ENCODE results near the gene AP1S3.

AP1S3 gene

GRCh38 chr2:223751012-223751411 is 86.4 kb downstream of the AP1S3 start:
- no peaks in the 10 kb centered on the region for H3K79me2 ChIP-seq (ENCODE audit: low read length)
- no peaks in the 10 kb centered on the region for H3K36me3 ChIP-seq (replicated peaks; ENCODE audit: insufficient read depth, low read length)
- H3K9me3 ChIP-seq (replicated peaks; ENCODE audit: insufficient read depth, low read length), result no peaks in the 10 kb centered on the region
- H4K20me1 ChIP-seq (ENCODE audit: insufficient read depth, low read length), result no peaks in the 10 kb centered on the region
- no peaks in the 10 kb centered on the region for H3K4me1 ChIP-seq (ENCODE audit: low read length)
- no peaks in the 10 kb centered on the region for H3K9me2 ChIP-seq (replicated peaks; ENCODE audit: insufficient read depth, low read length)
- H3K4me2 ChIP-seq (ENCODE audit: low read depth, low read length), result no peak overlapping the region
- no peaks in the 10 kb centered on the region for H3K27me3 ChIP-seq (replicated peaks; ENCODE audit: insufficient read depth, low read length)
- no peak for DNase-seq
- no peak overlapping the region for H3K9ac ChIP-seq (ENCODE audit: low read length)
- TF ChIP-seq EZH2phosphoT487 (IDR thresholded peaks at IDR 0.05; ENCODE audit: low read length), result no peak
- no peak for TF ChIP-seq CTCF (IDR thresholded peaks at IDR 0.05; ENCODE audit: low read length)
- TF ChIP-seq EZH2 (optimal IDR thresholded peaks at IDR 0.05; ENCODE audit: low read depth, low read length), result no peak
- no peaks in the 10 kb centered on the region for H3F3A ChIP-seq (ENCODE audit: insufficient read depth, low read length)
- no peak overlapping the region for H3K27ac ChIP-seq (ENCODE audit: low read length)
- no peak overlapping the region for H2AFZ ChIP-seq (ENCODE audit: low read length)
- H3K4me3 ChIP-seq (ENCODE audit: low read length), result no peak overlapping the region

- TF ChIP-seq EZH2phosphoT487 (IDR thresholded peaks at IDR 0.05; ENCODE audit: low read length) (no peak), CTCF (IDR thresholded peaks at IDR 0.05; ENCODE audit: low read length) (no peak), EZH2 (optimal IDR thresholded peaks at IDR 0.05; ENCODE audit: low read depth, low read length) (no peak)
- H3K27me3 ChIP-seq (replicated peaks; ENCODE audit: insufficient read depth, low read length), result no peaks in the 10 kb centered on the region
- no peaks in the 10 kb centered on the region for H3K36me3 ChIP-seq (replicated peaks; ENCODE audit: insufficient read depth, low read length)
- H3K4me3 ChIP-seq (ENCODE audit: low read length), result no peak overlapping the region
- H3K79me2 ChIP-seq (ENCODE audit: low read length), result no peaks in the 10 kb centered on the region
- no peaks in the 10 kb centered on the region for H4K20me1 ChIP-seq (ENCODE audit: insufficient read depth, low read length)
- H3K9me3 ChIP-seq (replicated peaks; ENCODE audit: insufficient read depth, low read length), result no peaks in the 10 kb centered on the region
- no peak overlapping the region for H3K4me2 ChIP-seq (ENCODE audit: low read depth, low read length)
- no peaks in the 10 kb centered on the region for H3K9me2 ChIP-seq (replicated peaks; ENCODE audit: insufficient read depth, low read length)
- no peak overlapping the region for H2AFZ ChIP-seq (ENCODE audit: low read length)
- no peaks in the 10 kb centered on the region for H3F3A ChIP-seq (ENCODE audit: insufficient read depth, low read length)
- no peak overlapping the region for H3K27ac ChIP-seq (ENCODE audit: low read length)
- DNase-seq, result no peak
- no peaks in the 10 kb centered on the region for H3K4me1 ChIP-seq (ENCODE audit: low read length)
- H3K9ac ChIP-seq (ENCODE audit: low read length), result no peak overlapping the region
These were observed 89.9 kb downstream of the AP1S3 start for GRCh38 chr2:223747392-223748042.

GRCh38 chr2:223746611-223747010 is 90.8 kb downstream of the AP1S3 start:
- Histone ChIP-seq H3K9ac (ENCODE audit: low read length) (no peak overlapping the region), H3F3A (ENCODE audit: insufficient read depth, low read length) (no peaks in the 10 kb centered on the region), H3K4me2 (ENCODE audit: low read depth, low read length) (no peak overlapping the region), H3K9me3 (replicated peaks; ENCODE audit: insufficient read depth, low read length) (no peaks in the 10 kb centered on the region), H4K20me1 (ENCODE audit: insufficient read depth, low read length) (no peaks in the 10 kb centered on the region), H3K9me2 (replicated peaks; ENCODE audit: insufficient read depth, low read length) (no peaks in the 10 kb centered on the region), H3K79me2 (ENCODE audit: low read length) (no peaks in the 10 kb centered on the region), H3K4me3 (ENCODE audit: low read length) (no peak overlapping the region), H3K36me3 (replicated peaks; ENCODE audit: insufficient read depth, low read length) (no peaks in the 10 kb centered on the region), H2AFZ (ENCODE audit: low read length) (no peak overlapping the region), H3K27me3 (replicated peaks; ENCODE audit: insufficient read depth, low read length) (no peaks in the 10 kb centered on the region), H3K4me1 (ENCODE audit: low read length) (no peaks in the 10 kb centered on the region), H3K27ac (ENCODE audit: low read length) (no peak overlapping the region)
- no peak for DNase-seq
- no peak for TF ChIP-seq CTCF (IDR thresholded peaks at IDR 0.05; ENCODE audit: low read length)
- TF ChIP-seq EZH2 (optimal IDR thresholded peaks at IDR 0.05; ENCODE audit: low read depth, low read length), result no peak
- no peak for TF ChIP-seq EZH2phosphoT487 (IDR thresholded peaks at IDR 0.05; ENCODE audit: low read length)

All from MM.1S (cell line).